Smooth muscle cell (in vitro differentiated cells): Measurements from ENCODE around the gene CFAP54. TPM values are rescaled to one million over a fixed set of nuclear protein-coding genes. Genes with fewer than 3 reads are reported as not detected.

ENCODE experiments used
- DNase-seq: peaks from one replicate; lab custom pipeline; 2025; ENCODE audit not compliant: unreplicated experiment; lab: John Stamatoyannopoulos, UW
- H2AFZ ChIP-seq: fragments of 200-600 bp; sonication (generic); 2 replicates; pipeline ENCODE4 v1.6.0; 2016; ENCODE audit warnings: antibody characterized with exemption, low read depth, mild to moderate bottlenecking
- H3F3A ChIP-seq: fragments of 200-600 bp; sonication (generic); 2 replicates; pipeline ENCODE4 v1.6.0; 2017; ENCODE audit warnings: antibody characterized with exemption, low read depth
- H3K27ac ChIP-seq: fragments of 200-600 bp; sonication (generic); 2 replicates; pipeline ENCODE4 v1.5.1; 2016; ENCODE audit warnings: low read depth, mild to moderate bottlenecking
- H3K27me3 ChIP-seq: fragments of 200-600 bp; sonication (generic); 2 replicates; pipeline ENCODE4 v1.6.1; 2016; ENCODE audit warnings: low read depth, mild to moderate bottlenecking
- H3K36me3 ChIP-seq: fragments of 200-600 bp; sonication (generic); 2 replicates; pipeline ENCODE4 v1.5.1; 2016; ENCODE audit warnings: low read depth
- H3K4me1 ChIP-seq: fragments of 200-600 bp; sonication (generic); 2 replicates; pipeline ENCODE4 v1.5.1; 2016; ENCODE audit warnings: low read depth
- H3K4me2 ChIP-seq: fragments of 200-600 bp; sonication (generic); 2 replicates; pipeline ENCODE4 v1.6.0; 2016; ENCODE audit warnings: mild to moderate bottlenecking
- H3K4me3 ChIP-seq: fragments of 200-600 bp; sonication (generic); 2 replicates; pipeline ENCODE4 v1.5.1; 2016; ENCODE audit warnings: mild to moderate bottlenecking
- H3K79me2 ChIP-seq: fragments of 200-600 bp; sonication (generic); 2 replicates; pipeline ENCODE4 v1.6.0; 2016; ENCODE audit warnings: low read depth, mild to moderate bottlenecking
- H3K9ac ChIP-seq: fragments of 200-600 bp; sonication (generic); 2 replicates; pipeline ENCODE4 v1.6.0; 2016; ENCODE audit warnings: low read depth
- H3K9me3 ChIP-seq: fragments of 200-600 bp; sonication (generic); replicated peaks from 2 replicates; pipeline ENCODE4 v1.5.1; 2016; ENCODE audit warnings: low read depth
- H4K20me1 ChIP-seq: fragments of 200-600 bp; sonication (generic); 2 replicates; pipeline ENCODE4 v1.6.0; 2016; ENCODE audit warnings: low read depth
- WGBS: methylation state at CpG from one replicate; pipeline ENCODE4 v1.1.7; 2016; ENCODE audit warnings: low lambda C conversion rate; 5-methylcytosine and 5-hydroxymethylcytosine counted together
- polyA plus RNA-seq: library from polyadenylated mRNA; unstranded; fragments of >200 nt; fragmentation: Nextera tagmentation; extraction: Ambion mirVana; gene quantifications from 2 replicates; pipeline ENCODE4 v1.2.1, GENCODE V29; 2016
- total RNA-seq: library from RNA; depleted of rRNA; stranded (reverse); fragments of >200 nt; gene quantifications from 2 replicates; pipeline ENCODE4 v1.2.3, GENCODE V29; 2014
- TF ChIP-seq, protein P1 (sequence below): fragments of 200-600 bp; sonication (generic); IDR thresholded peaks from 2 replicates; pipeline ENCODE4 v1.5.1; 2017; ENCODE audit warnings: borderline replicate concordance, mild to moderate bottlenecking, antibody characterized with exemption; ENCODE audit not compliant: insufficient read depth, poor library complexity, severe bottlenecking

The CFAP54 gene
- total and polyA plus RNA-seq, 2 experiments from 2014 or later: 0.35 to 0.67 TPM

DNA sequence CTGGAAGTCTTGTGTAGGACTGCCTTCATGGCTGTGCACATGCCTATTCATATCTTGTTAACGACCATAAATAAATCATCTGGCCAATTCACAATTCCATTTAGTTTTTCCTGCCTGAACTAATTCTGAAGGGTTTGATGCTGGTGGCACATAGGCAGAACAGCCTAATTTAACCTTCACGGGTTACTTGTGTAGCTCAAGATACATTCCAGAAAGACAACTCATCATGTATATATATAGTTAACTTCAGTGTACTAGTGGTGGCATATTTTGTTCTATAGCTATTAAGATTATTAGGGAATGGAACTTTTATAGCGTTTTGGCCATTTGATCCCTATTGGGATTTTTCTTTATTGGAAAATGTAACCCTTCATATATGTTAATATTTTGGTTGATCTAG lies 31.4 kb downstream of the CFAP54 start:
- H3K9me3 ChIP-seq: no peaks in the 10 kb centered on the region
- no peaks in the 10 kb centered on the region for H3F3A ChIP-seq
- WGBS: 60% methylated on average over 3 of the region's 3 CpGs
- H2AFZ ChIP-seq: no peak overlapping the region
- H4K20me1 ChIP-seq: no peaks in the 10 kb centered on the region
- H3K4me2 ChIP-seq: no peak overlapping the region
- H3K4me1 ChIP-seq: no peaks in the 10 kb centered on the region
- H3K4me3 ChIP-seq: no peak overlapping the region
- H3K9ac ChIP-seq: no peak overlapping the region
- DNase-seq: no peak
- H3K27me3 ChIP-seq: no peaks in the 10 kb centered on the region
- H3K27ac ChIP-seq: no peak overlapping the region
- no peaks in the 10 kb centered on the region for H3K79me2 ChIP-seq
- TF ChIP-seq, protein P1, sequence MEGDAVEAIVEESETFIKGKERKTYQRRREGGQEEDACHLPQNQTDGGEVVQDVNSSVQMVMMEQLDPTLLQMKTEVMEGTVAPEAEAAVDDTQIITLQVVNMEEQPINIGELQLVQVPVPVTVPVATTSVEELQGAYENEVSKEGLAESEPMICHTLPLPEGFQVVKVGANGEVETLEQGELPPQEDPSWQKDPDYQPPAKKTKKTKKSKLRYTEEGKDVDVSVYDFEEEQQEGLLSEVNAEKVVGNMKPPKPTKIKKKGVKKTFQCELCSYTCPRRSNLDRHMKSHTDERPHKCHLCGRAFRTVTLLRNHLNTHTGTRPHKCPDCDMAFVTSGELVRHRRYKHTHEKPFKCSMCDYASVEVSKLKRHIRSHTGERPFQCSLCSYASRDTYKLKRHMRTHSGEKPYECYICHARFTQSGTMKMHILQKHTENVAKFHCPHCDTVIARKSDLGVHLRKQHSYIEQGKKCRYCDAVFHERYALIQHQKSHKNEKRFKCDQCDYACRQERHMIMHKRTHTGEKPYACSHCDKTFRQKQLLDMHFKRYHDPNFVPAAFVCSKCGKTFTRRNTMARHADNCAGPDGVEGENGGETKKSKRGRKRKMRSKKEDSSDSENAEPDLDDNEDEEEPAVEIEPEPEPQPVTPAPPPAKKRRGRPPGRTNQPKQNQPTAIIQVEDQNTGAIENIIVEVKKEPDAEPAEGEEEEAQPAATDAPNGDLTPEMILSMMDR: no peak
- H3K36me3 ChIP-seq: no peaks in the 10 kb centered on the region

DNA sequence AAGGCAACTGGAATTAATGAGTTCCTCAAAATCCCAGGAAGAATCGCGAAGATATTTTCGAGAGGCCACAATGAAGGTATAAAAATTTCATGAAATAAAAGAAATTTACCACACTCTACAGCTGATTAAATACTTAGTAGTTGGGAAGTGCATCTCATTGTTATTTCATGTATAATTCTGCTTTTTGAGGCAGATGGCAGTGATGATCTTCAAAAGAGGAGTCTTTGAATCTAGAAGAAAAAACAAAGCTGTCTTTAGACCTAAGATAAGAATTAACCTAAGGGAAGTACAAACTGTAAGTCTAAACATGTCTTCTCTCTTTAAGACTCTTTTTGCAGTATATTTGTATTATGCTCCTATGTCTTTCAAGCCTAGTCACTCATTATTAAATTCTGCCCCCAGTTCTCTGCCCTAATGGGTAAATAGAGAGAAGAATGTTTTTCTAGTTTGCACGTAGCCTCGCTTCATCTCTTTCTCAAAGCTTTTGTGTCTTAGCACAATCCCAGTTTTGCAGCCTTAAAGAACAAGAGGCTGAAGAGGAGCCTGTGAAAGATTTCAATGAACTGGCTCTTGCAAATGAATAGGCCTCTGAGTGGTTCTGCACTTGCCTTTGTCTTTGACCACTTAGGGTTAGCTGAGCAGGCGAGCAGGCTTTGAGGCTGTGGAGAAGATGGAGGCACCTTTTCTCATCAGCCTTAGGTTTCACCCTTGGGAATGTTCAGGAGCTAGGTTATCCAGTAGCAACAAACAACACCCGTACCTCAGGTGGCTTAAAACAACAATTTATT lies 32.7 kb downstream of the CFAP54 start:
- H3F3A ChIP-seq: no peaks in the 10 kb centered on the region
- H3K9ac ChIP-seq: no peak overlapping the region
- no peaks in the 10 kb centered on the region for H3K4me1 ChIP-seq
- WGBS: 87% methylated on average over 7 of the region's 7 CpGs
- TF ChIP-seq, protein P1: no peak
- H3K4me3 ChIP-seq: no peak overlapping the region
- no peak overlapping the region for H3K4me2 ChIP-seq
- H3K27me3 ChIP-seq: no peaks in the 10 kb centered on the region
- no peak overlapping the region for H2AFZ ChIP-seq
- no peaks in the 10 kb centered on the region for H3K79me2 ChIP-seq
- no peaks in the 10 kb centered on the region for H4K20me1 ChIP-seq
- H3K27ac ChIP-seq: no peak overlapping the region
- no peaks in the 10 kb centered on the region for H3K36me3 ChIP-seq
- no peak for DNase-seq
- H3K9me3 ChIP-seq: no peaks in the 10 kb centered on the region

DNA sequence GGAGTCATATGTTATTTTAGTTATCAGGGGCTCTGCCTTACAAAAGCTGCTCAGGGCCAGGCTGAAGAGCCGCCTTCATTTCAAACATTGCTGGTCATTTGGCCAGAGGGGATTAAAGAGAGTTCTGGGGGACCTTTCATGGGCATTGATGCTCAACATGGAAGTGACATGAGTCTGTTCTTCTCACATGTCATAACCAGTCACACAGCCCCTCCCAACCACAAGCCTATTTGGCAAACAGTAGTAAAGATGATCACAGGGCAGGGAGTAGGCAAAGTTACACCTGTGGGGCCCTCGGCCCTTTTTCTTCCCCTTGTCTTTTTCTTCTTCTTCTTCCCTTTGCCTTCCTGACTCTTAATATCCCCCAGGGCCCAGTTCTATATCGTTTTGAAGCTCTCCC lies 33.3 kb downstream of the CFAP54 start:
- Histone ChIP-seq H3K9me3 (no peaks in the 10 kb centered on the region), H3K9ac (no peak overlapping the region), H3F3A (no peaks in the 10 kb centered on the region), H3K4me1 (no peaks in the 10 kb centered on the region), H3K4me2 (no peak overlapping the region), H3K27me3 (no peaks in the 10 kb centered on the region), H3K4me3 (no peak overlapping the region), H2AFZ (no peak overlapping the region), H3K79me2 (no peaks in the 10 kb centered on the region), H3K36me3 (no peaks in the 10 kb centered on the region), H3K27ac (no peak overlapping the region), H4K20me1 (no peaks in the 10 kb centered on the region)
- WGBS: 68% methylated on average over 3 of the region's 3 CpGs
- DNase-seq: no peak
- TF ChIP-seq, protein P1: no peak

DNA sequence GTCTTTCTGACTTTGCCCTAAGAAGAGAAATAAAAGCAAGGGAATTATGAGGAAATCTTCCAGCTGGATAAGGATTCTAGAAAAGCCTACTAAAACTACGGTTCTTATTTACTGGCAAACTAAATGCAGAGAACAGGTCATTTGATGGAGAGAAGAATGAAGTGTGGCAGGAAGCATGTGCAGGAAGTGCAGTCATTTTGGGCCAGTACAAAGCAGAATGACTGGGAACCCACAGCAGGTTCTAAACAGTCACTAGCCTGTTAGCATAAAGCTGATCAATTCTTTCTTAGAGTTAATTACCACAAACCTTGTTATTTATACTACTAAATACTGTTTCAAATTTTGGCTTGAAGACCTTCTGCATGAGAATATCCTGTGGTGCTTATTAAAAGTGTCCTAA lies 36.7 kb downstream of the CFAP54 start:
- H3K27me3 ChIP-seq: no peaks in the 10 kb centered on the region
- no peaks in the 10 kb centered on the region for H3K4me1 ChIP-seq
- TF ChIP-seq, protein P1: no peak
- no peaks in the 10 kb centered on the region for H3K9me3 ChIP-seq
- H2AFZ ChIP-seq: no peak overlapping the region
- no peaks in the 10 kb centered on the region for H3K36me3 ChIP-seq
- no peaks in the 10 kb centered on the region for H3K79me2 ChIP-seq
- H3K4me3 ChIP-seq: no peak overlapping the region
- H4K20me1 ChIP-seq: no peaks in the 10 kb centered on the region
- no peak overlapping the region for H3K9ac ChIP-seq
- no peak overlapping the region for H3K4me2 ChIP-seq
- no peak for DNase-seq
- H3K27ac ChIP-seq: no peak overlapping the region
- H3F3A ChIP-seq: no peaks in the 10 kb centered on the region
- WGBS: 79% methylated on average over 1 of the region's 1 CpG
